HG02981 (cell line): ENCODE results near the gene WDR27.
"Not testable (repeated sequence)": the region's sequence is repeated elsewhere in the genome, so short reads cannot be mapped to it uniquely, and the experiment has no call there.

Experiments used
- ATAC-seq: cut with Tn5 transposase; IDR thresholded peaks from one replicate; pipeline ENCODE4 v1.9.1; 2021; ENCODE audit warnings: mild to moderate bottlenecking, moderate library complexity; ENCODE audit not compliant: unreplicated experiment

Gene WDR27

DNA sequence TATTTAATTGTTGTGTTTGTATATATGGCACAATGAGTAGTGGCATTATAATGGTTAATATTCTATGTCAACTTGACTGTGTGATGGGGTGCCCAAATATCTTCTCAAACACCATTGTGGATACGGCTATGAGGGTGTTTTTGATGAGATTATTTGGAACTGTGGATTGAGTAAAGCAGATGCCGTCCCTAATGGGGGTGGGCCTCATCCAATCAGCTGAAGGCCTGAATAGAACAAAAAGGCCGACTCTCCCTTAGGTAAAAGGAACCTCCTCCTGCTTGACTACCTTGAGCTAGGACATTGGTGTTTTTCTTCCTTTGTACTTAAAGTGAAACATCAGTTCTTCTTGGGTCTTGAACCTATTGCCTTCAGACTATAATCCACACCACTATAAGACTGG lies 207.8 kb downstream of the WDR27 start:
- no peak for ATAC-seq

GRCh38 chr6:169491482-169491881 lies 210.3 kb downstream of the WDR27 start:
- no peak for ATAC-seq

- no peak for ATAC-seq
Observed at GRCh38 chr6:169490830-169491229, 211.0 kb downstream of the WDR27 start.

DNA sequence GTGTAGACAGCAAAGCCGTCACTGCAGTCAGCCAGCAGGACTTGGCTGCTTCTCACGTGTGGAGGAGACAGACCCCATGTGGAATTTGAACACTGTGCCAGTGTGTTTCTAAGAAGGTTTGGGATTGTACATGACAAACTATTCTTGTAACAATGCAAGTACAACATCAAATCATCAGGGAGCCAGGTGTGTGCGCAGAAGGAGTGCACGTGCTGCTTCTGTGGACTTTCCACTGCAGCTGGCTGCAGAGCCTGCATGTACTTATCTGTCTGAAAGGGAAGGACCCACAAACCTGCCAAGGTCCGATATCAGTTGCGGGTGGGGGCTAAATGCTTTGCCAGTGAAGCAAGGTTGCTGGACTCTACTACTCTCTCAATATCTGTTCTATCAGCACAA lies 211.6 kb downstream of the WDR27 start:
- no peak for ATAC-seq

DNA sequence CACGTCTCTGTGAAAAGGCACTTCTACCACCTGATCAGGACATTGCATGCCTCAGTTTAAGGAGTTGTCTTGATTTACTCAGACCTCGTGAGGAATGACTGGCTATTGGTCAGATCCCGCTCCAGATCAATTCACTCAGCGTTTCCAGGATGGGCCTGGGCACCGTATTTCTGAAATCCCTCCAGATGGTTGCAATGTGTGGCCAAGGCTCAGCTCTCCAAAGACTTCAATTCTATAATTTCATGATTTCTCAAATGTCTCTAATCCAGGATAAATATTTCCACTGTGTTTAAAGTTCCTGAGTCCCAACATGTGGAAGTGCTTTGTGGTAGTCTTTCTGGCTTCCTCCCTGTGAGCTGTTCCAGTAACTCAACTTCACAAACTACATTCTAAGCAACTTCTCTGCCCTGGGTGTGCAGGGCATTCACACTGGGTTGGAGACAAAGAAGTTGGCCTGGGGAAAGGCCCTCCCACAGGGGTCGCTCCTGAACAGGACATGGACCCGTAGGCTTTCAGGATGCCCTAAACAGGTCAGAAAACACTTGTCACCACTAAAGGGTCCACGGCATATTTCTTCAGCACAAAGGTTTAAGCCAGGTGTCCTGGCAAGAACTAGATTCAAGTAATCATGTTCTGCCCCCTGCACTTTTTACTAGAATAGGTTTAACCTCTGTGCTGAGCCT lies 212.1 kb downstream of the WDR27 start:
- ATAC-seq, result no peak

DNA sequence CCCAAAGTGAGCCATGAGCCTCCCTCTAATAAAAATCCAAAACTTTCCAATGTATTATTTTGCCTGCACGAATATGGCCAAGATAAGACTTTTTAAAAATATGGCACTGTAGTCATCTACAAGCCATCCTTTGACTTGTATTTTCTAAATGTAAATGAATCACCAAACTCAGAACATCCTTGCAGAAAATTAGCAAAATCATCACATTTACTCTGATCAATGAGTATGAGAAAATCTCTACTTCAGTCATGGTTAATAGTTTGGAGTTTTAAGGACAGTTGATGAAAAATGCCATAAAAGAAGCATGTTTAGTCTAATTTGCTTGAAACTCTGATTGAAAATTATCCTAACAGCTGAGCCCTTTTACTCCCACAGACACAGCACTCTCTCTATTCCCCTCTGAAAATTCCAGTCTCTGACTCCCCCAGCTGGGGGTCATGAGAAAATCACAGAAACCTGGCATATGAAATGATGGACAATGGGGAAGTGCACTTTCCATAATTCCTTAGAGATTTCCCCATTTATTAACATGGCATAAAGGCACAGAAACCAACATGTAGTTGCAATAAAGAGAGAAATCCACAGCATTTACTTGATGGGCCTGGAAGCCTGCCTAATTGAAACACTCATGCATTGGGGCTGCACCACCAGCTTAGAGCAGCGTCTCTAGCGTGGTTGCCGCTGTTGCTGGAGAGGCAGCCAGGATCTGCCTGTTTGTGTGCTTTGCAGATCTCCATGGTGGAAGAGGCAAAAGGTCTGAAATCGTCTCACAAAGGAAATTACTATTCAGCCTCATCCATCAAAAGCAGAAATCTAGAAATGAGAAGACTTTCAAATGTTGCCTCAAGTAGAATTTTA lies 214.0 kb downstream of the WDR27 start:
- no peak for ATAC-seq

- ATAC-seq, result no peak
Observed at GRCh38 chr6:169479783-169480495, 221.9 kb downstream of the WDR27 start.

DNA sequence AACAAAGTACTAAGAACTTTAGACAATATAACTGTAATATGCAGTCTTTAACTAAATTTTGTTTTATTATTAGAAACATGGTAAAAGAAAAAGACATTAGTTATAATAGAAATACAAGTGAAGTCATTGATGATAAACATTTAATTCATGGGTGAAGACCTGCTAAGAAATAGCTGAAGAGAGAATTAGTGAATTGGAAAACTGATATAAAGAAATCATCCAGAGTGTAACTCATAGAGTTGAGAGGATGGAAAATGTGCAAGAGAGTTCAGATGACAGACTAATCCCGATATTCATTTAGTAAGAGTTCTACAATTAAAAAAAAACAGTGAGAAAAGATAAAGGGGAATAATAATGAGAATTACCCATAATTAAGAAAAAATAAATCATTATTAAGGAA lies 227.5 kb downstream of the WDR27 start:
- no peak for ATAC-seq

DNA sequence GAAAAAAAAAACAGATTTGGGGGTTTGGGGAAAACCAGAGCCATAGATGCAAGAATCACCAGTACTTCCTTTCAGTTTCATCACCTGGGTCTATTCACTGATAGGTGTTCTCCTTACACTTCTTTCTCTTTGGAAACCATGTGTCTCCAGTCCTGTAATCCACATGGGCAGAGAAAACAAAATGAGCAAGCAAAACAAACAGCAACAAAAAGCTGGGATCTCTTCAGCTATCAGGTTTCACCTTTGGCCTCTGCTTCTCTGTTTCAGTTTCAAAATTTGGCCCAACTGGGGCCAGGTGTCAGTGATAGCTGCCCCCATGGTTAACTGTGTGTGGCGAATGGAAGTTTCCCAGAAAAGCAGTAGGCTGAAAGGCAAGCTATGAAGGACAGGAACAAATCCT lies 228.2 kb downstream of the WDR27 start:
- peak; percentile 59 for ATAC-seq

DNA sequence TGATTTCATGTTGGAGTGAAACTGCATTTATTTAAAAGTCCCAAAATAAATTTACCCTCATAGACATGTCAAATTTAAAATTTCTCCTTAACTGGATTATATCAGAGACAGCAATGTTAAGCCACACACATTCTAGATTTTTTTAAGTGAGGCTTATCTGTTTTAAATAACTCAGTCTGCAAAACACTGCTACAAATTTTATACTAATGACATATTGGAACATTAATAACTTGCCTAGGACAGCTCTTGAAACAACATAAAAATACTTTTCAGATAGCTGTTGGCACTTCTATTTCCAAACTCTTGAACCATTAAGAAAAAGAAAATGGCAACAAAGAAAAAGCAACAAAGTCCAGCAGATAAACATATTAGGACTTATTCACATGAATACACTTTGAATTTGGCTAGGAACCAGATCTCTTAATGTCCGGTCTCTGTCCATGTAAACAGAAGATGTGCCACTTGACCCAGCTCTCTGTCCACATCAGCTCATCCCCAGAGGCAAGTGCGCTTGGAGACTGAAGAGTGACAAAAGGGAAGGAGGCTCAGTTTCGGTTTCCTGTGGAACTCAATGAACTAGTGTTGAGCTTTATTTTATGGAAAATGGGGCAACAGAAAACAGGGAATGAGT lies 228.9 kb downstream of the WDR27 start:
- no peak for ATAC-seq

DNA sequence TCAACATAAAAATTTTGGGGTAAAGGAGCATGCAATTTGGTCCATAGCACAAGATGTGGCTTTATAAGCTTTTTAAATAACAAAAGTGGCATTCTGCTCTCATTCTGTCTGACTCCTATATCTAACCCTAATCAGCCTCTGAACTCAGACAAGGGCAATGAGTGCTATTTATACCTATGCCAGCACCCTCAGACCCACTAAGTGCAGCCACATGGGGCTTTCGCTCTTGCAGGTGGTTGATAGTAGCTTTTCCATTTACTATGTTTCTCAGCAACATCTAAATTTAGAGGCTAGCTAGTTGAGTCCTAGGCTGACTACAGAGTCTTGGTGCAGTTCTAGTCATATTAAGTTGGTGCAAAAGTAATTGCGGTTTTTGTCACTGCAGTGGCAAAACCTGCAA lies 231.0 kb downstream of the WDR27 start:
- ATAC-seq, result no peak

- no peak for ATAC-seq
Observed at GRCh38 chr6:169469028-169469427, 232.8 kb downstream of the WDR27 start.

DNA sequence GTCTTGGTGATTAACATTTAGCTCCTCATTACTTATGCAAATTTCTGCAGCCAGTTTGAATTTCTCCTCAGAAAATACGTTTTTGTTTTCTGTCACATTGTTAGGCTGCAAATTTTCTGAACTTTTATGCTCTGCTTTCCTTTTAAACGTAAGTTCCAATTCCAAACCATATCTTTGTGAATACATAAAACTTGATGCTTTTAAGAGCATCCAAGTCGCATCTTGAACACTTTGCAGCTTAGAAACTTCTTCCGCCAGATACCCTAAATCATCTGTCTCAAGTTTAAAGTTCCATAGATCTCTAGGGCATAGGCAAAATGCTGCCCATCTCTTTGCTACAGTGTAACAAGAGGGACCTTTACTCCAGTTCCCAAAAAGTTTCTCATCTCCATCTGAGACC lies 234.1 kb downstream of the WDR27 start:
- ATAC-seq, result not testable (repeated sequence)

DNA sequence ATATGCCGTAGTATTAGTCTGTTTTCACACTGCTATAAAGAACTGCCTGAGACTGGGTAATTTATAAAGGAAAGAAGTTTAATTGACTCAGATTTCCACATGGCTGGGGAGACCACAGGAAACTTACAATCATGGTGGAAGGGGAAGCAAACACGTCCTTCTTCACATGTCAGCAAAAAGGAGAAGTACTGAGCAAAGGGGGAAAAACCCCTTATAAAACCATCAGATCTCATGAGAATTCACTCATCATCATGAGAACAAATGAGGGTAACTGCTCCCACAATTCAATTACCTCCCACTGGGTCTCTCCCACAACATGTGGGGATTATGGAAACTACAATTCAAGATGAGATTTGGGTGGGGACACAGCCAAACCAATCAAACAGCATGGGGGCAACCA lies 235.6 kb downstream of the WDR27 start:
- ATAC-seq, result not testable (repeated sequence)

DNA sequence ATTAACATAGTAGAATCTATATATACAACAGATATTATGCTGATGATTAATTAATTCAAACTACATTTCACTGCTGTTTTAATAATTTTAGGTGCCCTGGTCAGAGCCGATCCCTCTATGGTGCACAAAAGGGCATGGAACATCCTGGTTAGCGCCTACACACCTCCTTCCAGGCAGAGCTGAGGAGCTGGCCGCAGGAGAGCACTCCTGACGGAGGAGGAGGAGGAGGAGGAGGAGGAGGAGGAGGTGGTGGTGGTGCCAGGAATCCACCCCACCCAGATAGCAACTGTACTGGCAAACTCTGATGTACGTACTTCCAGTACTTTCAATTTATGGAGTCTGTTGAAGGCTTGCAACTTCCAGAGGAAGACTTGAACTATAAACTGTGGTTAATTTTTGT lies 244.1 kb downstream of the WDR27 start:
- no peak for ATAC-seq

- no peak for ATAC-seq
Observed at GRCh38 chr6:169456840-169457239, 245.0 kb downstream of the WDR27 start.

DNA sequence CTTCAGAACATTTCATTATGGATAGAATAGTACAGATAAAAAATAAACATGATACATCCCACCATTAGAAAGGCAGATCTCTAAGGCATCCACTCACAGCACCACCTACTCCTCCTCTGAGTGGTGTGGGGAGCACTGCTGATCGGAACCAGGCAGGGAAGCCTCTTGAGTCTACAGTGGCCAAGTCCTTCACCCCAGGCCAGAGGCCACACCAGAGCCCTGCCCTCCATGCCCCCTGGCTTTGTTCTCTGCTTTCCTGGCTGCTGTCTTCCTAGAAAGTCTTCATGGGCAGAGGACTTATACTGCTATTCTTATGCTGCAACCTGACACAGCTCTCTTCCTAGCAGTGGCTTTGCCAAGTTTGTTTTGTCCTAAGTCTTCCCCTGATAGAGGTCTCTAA lies 246.4 kb downstream of the WDR27 start:
- no peak for ATAC-seq

DNA sequence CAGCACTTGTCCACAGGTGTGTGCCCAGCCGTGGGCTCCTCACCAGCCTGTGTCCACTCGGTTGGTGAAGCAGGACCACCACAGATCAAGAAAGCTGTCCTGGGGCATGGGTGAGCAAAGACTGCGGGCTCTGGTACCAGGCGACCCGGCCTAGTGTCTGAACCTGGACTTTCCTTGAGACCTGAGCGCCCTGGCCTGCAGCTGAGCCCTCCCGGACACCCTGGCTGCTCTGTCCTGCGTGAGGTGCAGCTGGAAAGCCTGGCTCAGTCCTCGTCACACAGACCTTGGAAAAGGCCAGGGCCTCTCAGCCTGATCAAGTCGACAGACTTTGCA lies 247.0 kb downstream of the WDR27 start:
- ATAC-seq, result no peak

- no peak for ATAC-seq
Observed at GRCh38 chr6:169454204-169454871, 247.5 kb downstream of the WDR27 start.

DNA sequence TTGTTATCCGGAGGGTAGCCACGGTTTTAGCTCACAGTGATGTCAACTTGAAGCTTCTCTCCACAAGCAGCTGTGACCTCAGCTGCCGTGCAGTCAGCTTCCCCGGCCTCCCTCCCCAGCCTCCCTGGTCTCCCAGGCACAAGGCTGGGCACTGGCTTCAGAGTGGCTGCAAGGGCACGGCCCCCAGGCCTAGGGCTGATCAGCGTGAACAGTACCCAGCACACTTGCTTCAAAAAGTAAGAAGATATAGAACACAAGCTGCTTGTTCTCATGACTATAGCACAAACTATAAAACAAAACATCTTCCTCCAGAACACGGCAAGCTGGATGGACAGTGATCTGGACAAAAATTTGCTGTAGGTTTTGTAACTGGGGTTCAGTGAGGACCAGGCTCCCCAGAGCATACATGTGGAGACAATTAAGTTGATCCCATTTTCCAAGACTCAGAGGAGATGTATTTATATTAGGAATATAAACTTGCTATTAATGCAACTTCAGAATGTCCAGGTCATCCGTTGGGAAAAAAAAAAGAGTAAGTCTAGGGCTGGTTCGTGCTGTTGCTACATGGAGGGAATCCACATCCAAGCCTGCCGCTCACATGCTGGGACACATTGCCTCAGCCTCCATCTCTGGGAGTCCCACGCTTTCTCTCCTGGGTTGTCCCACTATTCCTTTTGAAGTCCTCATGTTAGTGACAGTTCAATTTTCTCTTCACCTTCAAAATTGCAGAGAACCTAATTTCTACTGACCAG lies 248.8 kb downstream of the WDR27 start:
- ATAC-seq, result no peak
